GM18873 (cell line): ENCODE results near the gene PA2G4.
"Not testable (repeated sequence)": the region's sequence is repeated elsewhere in the genome, so short reads cannot be mapped to it uniquely, and the experiment has no call there.

Source experiments
- ATAC-seq: cut with Tn5 transposase; IDR thresholded peaks from one replicate; pipeline ENCODE4 v1.9.1; 2021; ENCODE audit warnings: mild to moderate bottlenecking, moderate library complexity, moderate number of reproducible peaks; ENCODE audit not compliant: unreplicated experiment, low FRiP score

Gene PA2G4

DNA sequence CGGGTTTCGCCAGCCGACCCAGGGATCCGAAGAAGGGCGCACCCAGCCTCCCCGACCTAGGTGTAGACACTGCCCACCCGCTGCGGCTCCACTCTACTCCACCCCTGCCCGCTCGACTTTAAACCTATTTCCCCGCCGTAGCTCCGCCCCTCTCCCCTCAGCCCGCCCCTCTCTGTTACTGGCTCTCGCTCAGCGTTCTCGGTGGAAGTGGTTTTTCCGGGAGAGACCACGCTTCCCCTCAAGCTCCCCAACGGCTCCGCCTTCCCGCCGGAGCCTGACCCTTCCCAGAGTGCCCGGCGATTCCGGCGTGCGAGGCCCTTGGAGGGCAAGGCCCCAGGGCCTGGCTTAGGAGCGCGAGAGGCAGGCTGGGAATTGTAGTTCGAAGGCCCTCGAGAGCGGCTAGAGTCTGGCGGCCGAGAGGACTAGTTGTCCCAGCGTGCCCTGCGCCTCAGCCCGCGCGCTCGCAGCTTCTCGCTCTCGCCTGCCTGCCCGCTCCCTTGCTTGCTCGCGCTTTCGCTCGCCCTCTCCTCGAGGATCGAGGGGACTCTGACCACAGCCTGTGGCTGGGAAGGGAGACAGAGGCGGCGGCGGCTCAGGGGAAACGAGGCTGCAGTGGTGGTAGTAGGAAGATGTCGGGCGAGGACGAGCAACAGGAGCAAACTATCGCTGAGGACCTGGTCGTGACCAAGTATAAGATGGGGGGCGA, at the start of gene PA2G4:
TSS of gene PA2G4 (plus strand) at position 451 of the 706 bp plus-strand sequence. CDS start at position 630, 179 bp downstream.
- peak; percentile 90 for ATAC-seq

- not testable (repeated sequence) for ATAC-seq
Measured at GRCh38 chr12:56059964-56060363, 44.4 kb upstream of the PA2G4 start.

DNA sequence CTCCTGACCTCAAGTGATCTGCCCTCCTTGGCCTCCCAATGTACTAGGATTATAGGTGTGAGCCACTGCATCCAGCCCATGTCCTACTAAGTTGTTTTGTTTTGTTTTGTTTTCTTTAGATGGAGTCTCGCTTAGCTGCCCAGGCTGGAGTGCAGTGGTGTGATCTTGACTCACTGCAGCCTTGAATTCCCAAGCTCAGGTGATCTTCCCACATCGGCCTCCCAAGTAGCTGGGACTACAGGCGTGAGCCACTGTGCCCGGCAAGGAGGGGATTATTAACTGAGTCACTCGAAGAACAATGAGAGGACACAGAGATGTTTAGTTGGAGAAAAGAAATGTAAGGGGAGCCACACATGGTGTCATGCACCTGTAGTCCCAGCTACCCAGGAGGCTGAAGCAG, 42.4 kb upstream of the PA2G4 start:
- no peak for ATAC-seq

DNA sequence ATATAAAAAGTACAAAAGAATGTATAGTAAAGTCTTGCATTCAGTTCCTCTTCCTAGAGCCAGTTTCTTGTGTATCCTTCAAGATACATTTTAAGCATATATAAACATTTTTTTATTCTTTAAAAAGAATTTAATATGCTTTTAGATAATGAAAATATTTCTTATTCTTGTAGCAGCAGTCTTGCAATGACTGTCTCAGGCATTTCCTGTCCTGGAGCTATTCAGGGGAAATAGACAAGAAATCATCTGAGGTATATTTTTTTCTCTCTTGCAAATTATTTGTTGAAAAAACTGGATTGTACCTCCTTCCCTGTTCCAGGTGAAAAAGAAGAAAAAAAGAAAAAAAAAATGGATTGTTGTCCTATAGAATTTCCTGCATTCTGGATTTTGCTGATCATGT, 41.4 kb upstream of the PA2G4 start:
- no peak for ATAC-seq

DNA sequence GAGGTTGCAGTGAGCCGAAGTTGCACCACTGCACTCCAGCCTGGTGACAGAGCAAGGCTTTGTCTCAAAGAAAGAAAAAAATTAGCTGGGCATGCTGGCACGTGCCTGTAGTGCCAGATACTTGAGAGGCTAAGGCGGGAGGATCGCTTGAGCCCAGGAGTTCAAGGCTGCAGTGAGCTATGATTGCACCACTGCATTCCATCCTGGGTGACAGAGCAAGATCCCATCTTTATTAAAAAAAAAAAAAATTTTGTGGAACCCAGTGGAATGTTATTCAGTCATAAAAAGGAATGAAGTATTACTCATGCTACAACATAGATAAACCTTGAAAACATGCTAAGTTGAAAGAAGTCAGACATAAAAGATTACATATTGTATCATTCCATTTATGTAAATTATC, 32.7 kb upstream of the PA2G4 start:
- ATAC-seq: no peak

- ATAC-seq: no peak
Measured at GRCh38 chr12:56074396-56074795, 30.0 kb upstream of the PA2G4 start.

DNA sequence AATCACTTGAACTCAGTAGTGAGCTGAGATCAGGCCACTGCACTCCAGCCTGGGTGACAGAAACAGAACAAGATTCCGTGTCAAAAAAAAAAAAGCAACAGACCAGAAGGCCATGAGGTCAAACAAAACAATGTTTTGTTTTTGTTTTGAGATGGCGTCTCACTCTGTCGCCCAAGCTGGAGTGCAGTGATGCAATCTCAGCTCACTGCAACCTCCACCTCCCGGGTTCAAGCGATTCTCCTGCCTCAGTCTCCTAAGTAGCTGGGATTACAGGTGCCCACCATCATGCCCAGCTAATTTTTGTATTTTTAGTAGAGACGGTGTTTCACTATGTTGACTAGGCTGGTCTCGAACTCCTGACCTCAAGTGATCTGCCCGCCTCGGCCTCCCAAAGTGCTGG, 26.4 kb upstream of the PA2G4 start:
- ATAC-seq: not testable (repeated sequence)

DNA sequence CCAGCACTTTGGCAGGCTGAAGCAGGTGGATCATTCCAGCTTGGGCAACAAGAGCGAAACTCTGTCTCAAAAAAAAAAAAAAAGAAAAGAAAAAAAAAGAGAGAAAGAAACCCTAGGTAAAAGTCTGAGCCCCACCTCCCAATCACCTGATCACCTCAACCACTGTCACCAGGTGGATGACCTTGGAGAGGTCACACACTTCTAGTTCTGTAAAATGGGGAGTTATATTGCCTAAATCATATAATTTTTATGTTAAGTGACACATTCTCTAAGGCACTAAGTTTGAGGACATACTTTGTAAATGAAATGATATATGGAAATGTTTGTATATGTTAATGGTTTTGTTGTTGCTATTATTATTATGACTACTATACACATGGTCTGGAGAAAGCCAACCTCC, 25.9 kb upstream of the PA2G4 start:
- no peak for ATAC-seq

DNA sequence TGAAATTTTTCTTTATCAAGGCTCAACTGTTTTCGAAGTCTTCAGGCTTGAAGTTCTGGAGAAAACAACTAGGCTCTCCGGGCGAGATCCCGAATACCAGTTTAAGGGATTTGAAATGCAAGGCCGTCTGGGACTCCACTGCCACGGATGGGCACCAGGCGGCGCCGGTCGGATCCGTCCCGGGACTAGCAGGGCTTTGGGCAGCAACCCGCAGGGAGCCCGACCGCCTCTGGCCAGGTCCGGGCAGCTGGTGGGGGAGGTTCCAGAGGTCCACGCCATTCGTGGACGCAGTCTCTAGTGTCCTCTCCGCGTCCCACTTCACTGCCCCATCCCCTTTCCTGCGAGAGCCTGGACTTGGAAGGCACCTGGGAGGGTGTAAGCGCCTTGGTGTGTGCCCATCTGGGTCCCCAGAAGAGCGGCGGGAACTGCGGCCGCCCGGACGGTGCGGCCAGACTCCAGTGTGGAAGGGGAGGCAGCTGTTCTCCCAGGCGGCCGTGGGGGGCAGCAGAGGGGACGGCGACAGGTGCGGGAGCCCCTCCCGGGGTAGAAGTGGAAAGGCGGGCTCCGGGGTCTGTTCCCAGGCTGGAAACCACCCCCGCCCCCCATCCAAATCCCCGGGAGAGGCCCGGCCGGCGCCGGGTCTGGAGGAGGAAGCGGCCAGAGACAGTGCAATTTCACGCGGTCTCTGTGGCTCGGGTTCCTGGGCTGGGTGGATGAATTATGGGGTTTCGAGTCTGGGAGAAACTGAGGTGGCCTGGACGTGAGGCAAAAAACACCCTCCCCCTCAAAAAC, 25.2 kb upstream of the PA2G4 start:
- no peak for ATAC-seq

DNA sequence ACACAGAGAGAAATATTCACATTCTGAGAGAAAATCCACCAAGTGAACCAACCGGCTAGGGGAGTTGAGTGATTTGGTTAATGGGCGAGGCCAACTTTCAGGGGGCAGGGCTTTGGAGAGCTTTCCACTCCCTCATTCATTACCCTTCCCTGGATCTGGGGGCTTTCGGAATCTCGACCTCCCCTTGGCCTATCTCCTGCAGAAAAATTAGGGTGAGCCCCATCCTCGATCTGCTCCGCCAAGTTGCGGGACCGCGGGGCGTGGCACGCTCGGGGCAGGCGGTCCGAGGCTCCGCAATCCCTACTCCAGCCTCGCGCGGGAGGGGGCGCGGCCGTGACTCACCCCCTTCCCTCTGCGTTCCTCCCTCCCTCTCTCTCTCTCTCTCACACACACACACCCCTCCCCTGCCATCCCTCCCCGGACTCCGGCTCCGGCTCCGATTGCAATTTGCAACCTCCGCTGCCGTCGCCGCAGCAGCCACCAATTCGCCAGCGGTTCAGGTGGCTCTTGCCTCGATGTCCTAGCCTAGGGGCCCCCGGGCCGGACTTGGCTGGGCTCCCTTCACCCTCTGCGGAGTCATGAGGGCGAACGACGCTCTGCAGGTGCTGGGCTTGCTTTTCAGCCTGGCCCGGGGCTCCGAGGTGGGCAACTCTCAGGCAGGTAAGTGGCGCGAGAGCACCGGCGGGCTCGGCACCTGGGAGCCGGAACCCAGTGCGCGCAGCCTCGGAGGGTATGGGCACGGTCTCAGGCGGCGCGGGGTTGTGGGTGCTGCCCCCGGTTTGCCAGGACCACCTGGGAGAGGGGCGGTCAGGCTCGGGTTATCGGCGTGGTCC, 24.4 kb upstream of the PA2G4 start, which contains the start of gene ERBB3:
TSS of gene ERBB3 (plus strand) at position 443 of the 833 bp plus-strand sequence. CDS start at position 579, 136 bp downstream.
- ATAC-seq: no peak

DNA sequence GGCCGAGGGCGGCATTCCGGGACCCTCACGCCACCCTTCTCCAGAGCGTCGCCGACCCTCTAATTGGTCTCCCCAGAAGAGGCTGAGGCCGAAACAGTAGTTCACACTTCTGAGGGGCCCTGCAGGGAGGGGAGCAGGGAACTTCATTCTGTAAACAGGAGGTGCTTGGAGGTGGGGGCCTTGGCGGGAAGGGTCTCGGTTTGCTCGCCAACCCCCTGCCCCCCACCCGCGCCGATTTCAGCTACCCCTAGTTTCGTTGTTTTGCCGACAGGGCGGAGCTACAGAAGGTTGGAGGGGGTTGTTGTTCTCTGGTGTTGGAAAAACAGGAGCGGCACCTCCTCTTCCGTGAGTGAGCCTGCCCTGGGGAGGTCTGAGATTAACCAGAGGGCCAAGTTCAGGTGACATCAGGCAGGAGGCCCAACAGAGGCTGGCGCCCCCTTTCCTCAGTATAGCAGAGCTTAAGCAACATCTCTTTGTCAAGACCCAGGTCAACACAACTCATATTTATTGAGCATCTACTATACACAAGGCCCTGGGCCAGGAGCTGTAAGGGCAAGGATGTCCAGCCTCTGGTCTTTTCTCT, 23.7 kb upstream of the PA2G4 start:
- ATAC-seq: no peak

DNA sequence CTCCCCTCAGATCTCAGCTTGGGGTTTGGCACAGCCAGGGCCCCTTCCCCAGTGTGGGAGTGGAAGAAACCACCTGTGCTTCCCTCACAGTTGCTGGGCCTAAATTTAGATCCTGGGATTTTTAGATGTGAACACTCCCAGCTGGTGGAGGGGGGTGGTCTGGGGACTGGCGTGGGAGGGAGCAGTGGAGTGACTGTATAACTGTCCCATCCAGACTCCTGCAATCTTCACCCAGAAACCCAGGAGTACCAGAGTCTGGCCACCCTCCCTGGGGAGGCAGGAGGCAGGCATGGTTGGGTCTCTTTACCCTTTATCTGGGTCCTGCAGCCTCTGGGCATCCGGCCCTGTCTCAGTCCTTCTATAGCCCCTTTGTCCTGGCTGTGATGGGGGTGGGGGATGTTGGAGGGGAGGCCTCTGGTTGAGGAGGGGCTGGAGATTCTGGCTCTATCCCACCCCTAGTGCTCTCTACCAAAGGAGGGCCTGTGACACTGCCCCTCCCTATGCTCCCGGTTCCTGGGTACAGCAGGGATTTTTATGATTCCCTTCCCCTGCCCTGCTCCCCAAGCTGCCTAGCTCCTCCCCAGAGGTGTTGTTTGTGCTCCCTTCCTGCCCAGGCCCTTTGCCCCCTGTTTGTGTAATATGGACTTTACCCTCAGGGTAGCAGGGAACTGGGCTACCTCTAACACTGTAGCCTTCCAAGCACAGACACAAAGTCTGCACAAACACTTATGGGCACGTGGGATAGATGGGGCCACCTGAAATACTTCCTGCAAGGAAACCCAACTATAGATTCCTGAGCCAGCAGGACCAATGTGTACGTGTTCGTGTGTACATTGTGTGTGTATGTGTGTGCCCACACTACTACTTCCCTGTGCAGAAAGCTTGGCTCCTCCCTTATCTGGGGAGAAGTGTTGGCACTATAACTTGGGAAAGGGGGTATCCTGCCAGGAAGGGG, 22.7 kb upstream of the PA2G4 start:
- ATAC-seq: no peak

DNA sequence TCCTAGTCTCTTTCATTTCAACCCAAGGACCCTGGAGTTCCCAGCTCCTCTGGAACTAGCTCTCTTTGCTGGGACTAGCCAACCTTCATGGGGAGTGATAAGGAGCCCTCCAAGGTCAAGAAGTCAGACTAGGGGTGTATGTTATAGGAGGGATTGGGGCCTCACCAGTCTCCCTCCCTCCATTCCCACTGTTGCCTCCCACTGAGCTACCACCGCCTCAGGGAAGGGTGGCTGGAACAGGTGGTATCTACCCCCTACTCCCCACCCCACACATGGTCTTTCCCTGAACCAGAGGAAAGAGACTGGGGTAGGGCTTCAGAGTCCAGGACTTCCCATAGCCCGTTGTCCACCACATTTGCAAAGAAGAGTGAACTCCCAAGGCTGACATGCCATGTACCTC, 22.0 kb upstream of the PA2G4 start:
- ATAC-seq: no peak

DNA sequence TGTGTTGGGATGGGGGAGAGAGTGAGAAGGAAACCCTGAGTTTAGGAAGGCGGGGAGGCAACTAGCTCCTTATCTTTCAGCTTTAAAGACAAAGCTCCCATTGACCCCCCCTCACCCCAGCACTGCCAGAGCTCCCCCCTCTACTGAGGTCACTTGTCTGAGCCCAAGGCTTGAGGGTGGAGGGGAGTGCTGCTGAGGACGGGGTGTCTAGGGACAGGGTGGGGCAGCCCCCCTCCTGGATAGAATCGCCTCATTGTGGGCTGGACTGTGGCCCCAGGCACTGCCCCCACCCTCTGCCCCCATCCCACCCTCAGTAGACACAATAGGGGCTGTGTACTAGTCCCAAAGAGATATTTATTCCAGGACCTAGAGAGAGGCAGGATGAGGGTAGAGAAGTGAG, 21.4 kb upstream of the PA2G4 start:
- ATAC-seq: no peak

- ATAC-seq: no peak
Measured at GRCh38 chr12:56084958-56085543, 19.3 kb upstream of the PA2G4 start.

DNA sequence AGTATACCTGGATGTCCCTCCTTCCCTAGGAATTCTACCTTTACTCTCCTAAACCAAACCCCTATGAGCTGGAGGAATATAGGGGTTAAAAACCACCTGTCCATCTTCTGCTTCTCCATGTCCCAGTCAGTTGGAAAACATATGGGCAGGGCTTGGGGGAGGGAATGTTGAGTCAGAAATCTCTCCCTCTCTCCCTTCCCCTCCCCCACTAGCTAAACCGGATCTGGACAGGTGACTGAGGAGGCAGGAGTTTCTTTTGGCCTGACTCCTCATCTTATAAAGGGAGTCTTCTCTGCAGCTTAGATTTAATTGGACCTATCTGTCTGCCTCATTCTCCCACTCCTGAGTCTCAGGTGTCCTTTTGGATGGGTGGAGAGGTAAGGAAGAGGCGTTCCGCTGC, 18.3 kb upstream of the PA2G4 start:
- no peak for ATAC-seq

GRCh38 chr12:56086608-56087007, 17.8 kb upstream of the PA2G4 start:
- no peak for ATAC-seq

- ATAC-seq: no peak
Measured at GRCh38 chr12:56087220-56087619, 17.1 kb upstream of the PA2G4 start.

DNA sequence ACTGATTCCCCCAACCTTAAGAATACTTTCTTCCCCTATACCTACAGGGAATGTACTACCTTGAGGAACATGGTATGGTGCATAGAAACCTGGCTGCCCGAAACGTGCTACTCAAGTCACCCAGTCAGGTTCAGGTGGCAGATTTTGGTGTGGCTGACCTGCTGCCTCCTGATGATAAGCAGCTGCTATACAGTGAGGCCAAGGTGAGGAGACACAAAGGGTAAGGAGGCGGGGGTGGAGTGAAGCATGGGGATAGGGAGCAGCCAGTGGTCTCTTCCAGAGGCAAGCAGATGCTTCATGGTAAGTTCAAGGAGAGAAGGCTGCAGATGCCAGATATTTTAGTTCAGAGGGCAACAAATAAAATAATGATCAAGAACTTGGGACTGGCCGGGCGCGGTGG, 6.6 kb upstream of the PA2G4 start:
- ATAC-seq: no peak
